HepG2 (cell line): ENCODE measurements around the gene C2orf80. TPM values are rescaled to one million over a fixed set of nuclear protein-coding genes. Genes with fewer than 3 reads are reported as not detected.

ENCODE experiments used
- CBX1 ChIP-seq: IDR thresholded peaks from one replicate; pipeline ENCODE4 v1.6.1; 2016; ENCODE audit warnings: antibody characterized with exemption, low read depth
- DNMT3B ChIP-seq: conservative IDR thresholded peaks from 2 replicates; pipeline ENCODE4 v1.6.1; 2016; ENCODE audit warnings: missing biosample characterization, control low read depth
- GTF3A ChIP-seq: sonication (generic); formaldehyde crosslinking; conservative IDR thresholded peaks from 2 replicates; pipeline ENCODE4 v1.4.0; 2020; ENCODE audit warnings: mild to moderate bottlenecking, missing genetic modification reagents
- HNRNPL ChIP-seq: fragments of 200-400 bp; formaldehyde crosslinking; IDR thresholded peaks from 2 replicates; pipeline ENCODE4 v1.6.1; 2017; ENCODE audit warnings: mild to moderate bottlenecking, low read depth, low read length
- HOXD1 ChIP-seq: sonication (generic); formaldehyde crosslinking; IDR thresholded peaks from 2 replicates; pipeline ENCODE4 v1.5.0; 2020; ENCODE audit warnings: missing genetic modification reagents
- ISX ChIP-seq: sonication (generic); formaldehyde crosslinking; conservative IDR thresholded peaks from 2 replicates; pipeline ENCODE4 v1.5.0; 2020; ENCODE audit warnings: missing genetic modification reagents
- KDM3A ChIP-seq: IDR thresholded peaks from 2 replicates; pipeline ENCODE4 v1.6.1; 2018; ENCODE audit warnings: low read depth, missing compliant biosample characterization
- NR2F2 ChIP-seq: IDR thresholded peaks from 2 replicates; pipeline ENCODE4 v1.6.1; 2012; ENCODE audit warnings: low read depth, inconsistent platforms, borderline replicate concordance
- PAF1 ChIP-seq: IDR thresholded peaks from 2 replicates; pipeline ENCODE4 v1.6.1; 2016; ENCODE audit warnings: missing genetic modification reagents, missing compliant biosample characterization
- ZNF569 ChIP-seq: sonication (generic); formaldehyde crosslinking; IDR thresholded peaks from 2 replicates; pipeline ENCODE4 v1.5.0; 2020; ENCODE audit warnings: mild to moderate bottlenecking, missing genetic modification reagents, moderate library complexity, borderline replicate concordance
- ZNF773 ChIP-seq: sonication (generic); formaldehyde crosslinking; IDR thresholded peaks from 2 replicates; pipeline ENCODE4 v1.4.0; 2020; ENCODE audit warnings: missing genetic modification reagents, borderline replicate concordance
- ZSCAN22 ChIP-seq: sonication (generic); formaldehyde crosslinking; IDR thresholded peaks from 2 replicates; pipeline ENCODE4 v1.4.0; 2020; ENCODE audit warnings: mild to moderate bottlenecking, missing genetic modification reagents
- polyA plus RNA-seq, 8 experiments: library from polyadenylated mRNA; depleted of rRNA in 3 of 8; stranded (reverse) in 7 of 8; unstranded in 1 of 8; fragments of >200 nt; fragmentation: Illumina TruSeq in 4 of 8; extraction: Trizol in 4 of 8; gene quantifications; 2 replicates each; pipeline versions ENCODE4 v1.2.1 to v1.2.3, GENCODE V29; 2011 to 2016; ENCODE audit warnings: low read depth in 4 of 8, missing spikeins in 1 of 8, mixed read lengths in 1 of 8; ENCODE audit not compliant: insufficient read depth in 1 of 8
- total RNA-seq, 5 experiments: library from RNA; depleted of rRNA; stranded (reverse); fragments of >200 nt; fragmentation: Illumina TruSeq; extraction: Trizol; gene quantifications; 2 replicates each; pipeline ENCODE4 v1.2.3, GENCODE V29; 2016; ENCODE audit warnings: low read depth in 1 of 5
- TF ChIP-seq, protein P1 (sequence below): sonication (generic); formaldehyde crosslinking; IDR thresholded peaks from 2 replicates; pipeline ENCODE4 v1.9.0; 2021; ENCODE audit warnings: missing genetic modification reagents, mild to moderate bottlenecking, borderline replicate concordance
- TF ChIP-seq, protein P2 (sequence below): sonication (generic); formaldehyde crosslinking; IDR thresholded peaks from 2 replicates; pipeline ENCODE4 v1.9.0; 2022; ENCODE audit warnings: missing genetic modification reagents, mild to moderate bottlenecking, borderline replicate concordance
- TF ChIP-seq, protein P3 (sequence below): sonication (generic); formaldehyde crosslinking; IDR thresholded peaks from 2 replicates; pipeline ENCODE4 v1.4.0; 2020; ENCODE audit warnings: missing genetic modification reagents, low read depth, mild to moderate bottlenecking, borderline replicate concordance
- TF ChIP-seq, protein P4 (sequence below): sonication (generic); formaldehyde crosslinking; IDR thresholded peaks from 2 replicates; pipeline ENCODE4 v1.5.0; 2020; ENCODE audit warnings: mild to moderate bottlenecking, missing genetic modification reagents, moderate library complexity
- TF ChIP-seq, protein P5 (sequence below): sonication (generic); formaldehyde crosslinking; conservative IDR thresholded peaks from 2 replicates; pipeline ENCODE4 v1.4.0; 2020; ENCODE audit warnings: missing genetic modification reagents
- TF ChIP-seq, protein P6 (sequence below): sonication (generic); formaldehyde crosslinking; conservative IDR thresholded peaks from 2 replicates; pipeline ENCODE4 v1.8.0; 2022; ENCODE audit warnings: low read depth, missing genetic modification reagents
- TF ChIP-seq, protein P7 (sequence below): IDR thresholded peaks from 2 replicates; pipeline ENCODE4 v1.6.1; 2016; ENCODE audit warnings: missing biosample characterization, missing genetic modification reagents, low read depth

The C2orf80 gene
- total and polyA plus RNA-seq, 2 of the 13 experiments (the other 11 are each of a cell fraction or from before 2014, with no cell fraction given): not detected

DNA sequence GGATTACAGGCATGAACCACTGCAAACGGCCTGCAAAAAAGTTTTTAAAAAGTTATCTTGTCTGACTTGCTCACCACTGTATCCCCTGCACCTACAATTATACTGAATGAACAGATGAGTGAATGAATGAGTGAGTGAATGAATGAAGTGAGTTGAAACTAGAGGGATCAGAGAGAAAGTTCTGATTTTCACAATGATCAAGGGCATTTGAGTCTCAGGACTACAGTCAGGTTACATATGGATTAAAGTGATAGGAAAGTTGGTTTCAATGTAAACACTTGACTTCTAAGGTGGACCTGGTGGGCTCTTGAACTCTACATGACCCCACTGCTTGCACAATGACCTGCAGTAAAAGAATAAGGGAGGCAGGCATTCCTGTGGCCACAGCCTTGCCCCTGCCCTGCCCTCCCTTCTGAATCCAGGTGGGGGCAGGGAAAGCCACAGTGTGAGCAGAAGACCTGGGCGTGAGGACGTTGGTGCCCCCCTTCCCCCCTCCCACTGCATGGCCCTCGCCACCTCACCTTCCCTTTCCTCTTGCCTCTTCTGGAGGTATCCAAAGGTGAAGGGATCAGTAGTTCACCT, 10.7 kb downstream of the C2orf80 start (continued):
- TF ChIP-seq, protein P1, sequence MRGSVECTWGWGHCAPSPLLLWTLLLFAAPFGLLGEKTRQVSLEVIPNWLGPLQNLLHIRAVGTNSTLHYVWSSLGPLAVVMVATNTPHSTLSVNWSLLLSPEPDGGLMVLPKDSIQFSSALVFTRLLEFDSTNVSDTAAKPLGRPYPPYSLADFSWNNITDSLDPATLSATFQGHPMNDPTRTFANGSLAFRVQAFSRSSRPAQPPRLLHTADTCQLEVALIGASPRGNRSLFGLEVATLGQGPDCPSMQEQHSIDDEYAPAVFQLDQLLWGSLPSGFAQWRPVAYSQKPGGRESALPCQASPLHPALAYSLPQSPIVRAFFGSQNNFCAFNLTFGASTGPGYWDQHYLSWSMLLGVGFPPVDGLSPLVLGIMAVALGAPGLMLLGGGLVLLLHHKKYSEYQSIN (CRISPR knock-in tag): no peak
- TF ChIP-seq, protein P2, sequence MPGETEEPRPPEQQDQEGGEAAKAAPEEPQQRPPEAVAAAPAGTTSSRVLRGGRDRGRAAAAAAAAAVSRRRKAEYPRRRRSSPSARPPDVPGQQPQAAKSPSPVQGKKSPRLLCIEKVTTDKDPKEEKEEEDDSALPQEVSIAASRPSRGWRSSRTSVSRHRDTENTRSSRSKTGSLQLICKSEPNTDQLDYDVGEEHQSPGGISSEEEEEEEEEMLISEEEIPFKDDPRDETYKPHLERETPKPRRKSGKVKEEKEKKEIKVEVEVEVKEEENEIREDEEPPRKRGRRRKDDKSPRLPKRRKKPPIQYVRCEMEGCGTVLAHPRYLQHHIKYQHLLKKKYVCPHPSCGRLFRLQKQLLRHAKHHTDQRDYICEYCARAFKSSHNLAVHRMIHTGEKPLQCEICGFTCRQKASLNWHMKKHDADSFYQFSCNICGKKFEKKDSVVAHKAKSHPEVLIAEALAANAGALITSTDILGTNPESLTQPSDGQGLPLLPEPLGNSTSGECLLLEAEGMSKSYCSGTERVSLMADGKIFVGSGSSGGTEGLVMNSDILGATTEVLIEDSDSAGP (CRISPR knock-in tag): 0 out of 2 replicates have a peak, but pooled peaks have one; percentile 17
- no peak for TF ChIP-seq PAF1 (CRISPR knock-in tag)
- TF ChIP-seq, protein P3, sequence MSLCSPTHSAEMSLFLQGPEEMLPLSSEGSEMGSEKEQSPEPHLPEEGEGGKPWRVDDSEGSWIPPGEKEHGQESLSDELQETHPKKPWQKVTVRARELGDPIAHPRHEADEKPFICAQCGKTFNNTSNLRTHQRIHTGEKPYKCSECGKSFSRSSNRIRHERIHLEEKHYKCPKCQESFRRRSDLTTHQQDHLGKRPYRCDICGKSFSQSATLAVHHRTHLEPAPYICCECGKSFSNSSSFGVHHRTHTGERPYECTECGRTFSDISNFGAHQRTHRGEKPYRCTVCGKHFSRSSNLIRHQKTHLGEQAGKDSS (CRISPR knock-in tag): no peak
- peak; percentile 89 for TF ChIP-seq NR2F2
- TF ChIP-seq, protein P4, sequence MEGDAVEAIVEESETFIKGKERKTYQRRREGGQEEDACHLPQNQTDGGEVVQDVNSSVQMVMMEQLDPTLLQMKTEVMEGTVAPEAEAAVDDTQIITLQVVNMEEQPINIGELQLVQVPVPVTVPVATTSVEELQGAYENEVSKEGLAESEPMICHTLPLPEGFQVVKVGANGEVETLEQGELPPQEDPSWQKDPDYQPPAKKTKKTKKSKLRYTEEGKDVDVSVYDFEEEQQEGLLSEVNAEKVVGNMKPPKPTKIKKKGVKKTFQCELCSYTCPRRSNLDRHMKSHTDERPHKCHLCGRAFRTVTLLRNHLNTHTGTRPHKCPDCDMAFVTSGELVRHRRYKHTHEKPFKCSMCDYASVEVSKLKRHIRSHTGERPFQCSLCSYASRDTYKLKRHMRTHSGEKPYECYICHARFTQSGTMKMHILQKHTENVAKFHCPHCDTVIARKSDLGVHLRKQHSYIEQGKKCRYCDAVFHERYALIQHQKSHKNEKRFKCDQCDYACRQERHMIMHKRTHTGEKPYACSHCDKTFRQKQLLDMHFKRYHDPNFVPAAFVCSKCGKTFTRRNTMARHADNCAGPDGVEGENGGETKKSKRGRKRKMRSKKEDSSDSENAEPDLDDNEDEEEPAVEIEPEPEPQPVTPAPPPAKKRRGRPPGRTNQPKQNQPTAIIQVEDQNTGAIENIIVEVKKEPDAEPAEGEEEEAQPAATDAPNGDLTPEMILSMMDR (CRISPR knock-in tag): peak; percentile 42
- no peak for TF ChIP-seq ISX (CRISPR knock-in tag)
- TF ChIP-seq ZSCAN22 (CRISPR knock-in tag): no peak
- no peak for TF ChIP-seq ZNF773 (CRISPR knock-in tag)
- TF ChIP-seq, protein P5, sequence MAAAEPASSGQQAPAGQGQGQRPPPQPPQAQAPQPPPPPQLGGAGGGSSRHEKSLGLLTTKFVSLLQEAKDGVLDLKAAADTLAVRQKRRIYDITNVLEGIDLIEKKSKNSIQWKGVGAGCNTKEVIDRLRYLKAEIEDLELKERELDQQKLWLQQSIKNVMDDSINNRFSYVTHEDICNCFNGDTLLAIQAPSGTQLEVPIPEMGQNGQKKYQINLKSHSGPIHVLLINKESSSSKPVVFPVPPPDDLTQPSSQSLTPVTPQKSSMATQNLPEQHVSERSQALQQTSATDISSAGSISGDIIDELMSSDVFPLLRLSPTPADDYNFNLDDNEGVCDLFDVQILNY (CRISPR knock-in tag): no peak
- no peak for TF ChIP-seq KDM3A (CRISPR knock-in tag)
- no peak for TF ChIP-seq CBX1
- TF ChIP-seq, protein P6, sequence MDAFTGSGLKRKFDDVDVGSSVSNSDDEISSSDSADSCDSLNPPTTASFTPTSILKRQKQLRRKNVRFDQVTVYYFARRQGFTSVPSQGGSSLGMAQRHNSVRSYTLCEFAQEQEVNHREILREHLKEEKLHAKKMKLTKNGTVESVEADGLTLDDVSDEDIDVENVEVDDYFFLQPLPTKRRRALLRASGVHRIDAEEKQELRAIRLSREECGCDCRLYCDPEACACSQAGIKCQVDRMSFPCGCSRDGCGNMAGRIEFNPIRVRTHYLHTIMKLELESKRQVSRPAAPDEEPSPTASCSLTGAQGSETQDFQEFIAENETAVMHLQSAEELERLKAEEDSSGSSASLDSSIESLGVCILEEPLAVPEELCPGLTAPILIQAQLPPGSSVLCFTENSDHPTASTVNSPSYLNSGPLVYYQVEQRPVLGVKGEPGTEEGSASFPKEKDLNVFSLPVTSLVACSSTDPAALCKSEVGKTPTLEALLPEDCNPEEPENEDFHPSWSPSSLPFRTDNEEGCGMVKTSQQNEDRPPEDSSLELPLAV: no peak
- TF ChIP-seq HOXD1 (CRISPR knock-in tag): no peak
- no peak for TF ChIP-seq DNMT3B (CRISPR knock-in tag)
- no peak for TF ChIP-seq HNRNPL
- no peak for TF ChIP-seq GTF3A (CRISPR knock-in tag)
- TF ChIP-seq ZNF569: no peak
- TF ChIP-seq, protein P7, sequence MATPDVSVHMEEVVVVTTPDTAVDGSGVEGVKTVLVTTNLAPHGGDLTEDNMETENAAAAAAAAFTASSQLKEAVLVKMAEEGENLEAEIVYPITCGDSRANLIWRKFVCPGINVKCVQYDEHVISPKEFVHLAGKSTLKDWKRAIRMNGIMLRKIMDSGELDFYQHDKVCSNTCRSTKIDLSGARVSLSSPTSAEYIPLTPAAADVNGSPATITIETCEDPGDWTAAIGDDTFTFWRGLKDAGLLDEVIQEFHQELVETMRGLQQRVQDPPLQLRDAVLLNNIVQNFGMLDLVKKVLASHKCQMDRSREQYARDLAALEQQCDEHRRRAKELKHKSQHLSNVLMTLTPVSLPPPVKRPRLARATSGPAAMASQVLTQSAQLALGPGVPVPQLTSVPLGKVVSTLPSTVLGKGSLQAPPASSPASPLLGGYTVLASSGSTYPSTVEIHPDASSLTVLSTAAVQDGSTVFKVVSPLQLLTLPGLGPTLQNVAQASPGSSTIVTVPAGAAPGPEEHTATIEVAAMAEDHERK (CRISPR knock-in tag): no peak
